HG02798 (cell line): ENCODE measurements around the gene FGF6.

Experiments
- ATAC-seq: cut with Tn5 transposase; IDR thresholded peaks from one replicate; pipeline ENCODE4 v1.9.1; 2021; ENCODE audit warnings: mild to moderate bottlenecking; ENCODE audit not compliant: unreplicated experiment, poor library complexity

Gene FGF6

GRCh38 chr12:4448371-4448940, 2.8 kb upstream of the FGF6 start:
- ATAC-seq = no peak

GRCh38 chr12:4447151-4447550, 1.5 kb upstream of the FGF6 start:
- no peak for ATAC-seq

GRCh38 chr12:4446335-4446734, 720 bp upstream of the FGF6 start:
- ATAC-seq = no peak

- no peak for ATAC-seq
These were observed 1.6 kb downstream of the FGF6 start for GRCh38 chr12:4444031-4444430.

GRCh38 chr12:4443616-4444015, 2.0 kb downstream of the FGF6 start:
- no peak for ATAC-seq

GRCh38 chr12:4441355-4442335, 4.0 kb downstream of the FGF6 start:
- ATAC-seq = no peak

- no peak for ATAC-seq
These were observed 5.3 kb downstream of the FGF6 start for GRCh38 chr12:4440187-4440941.

- ATAC-seq = no peak
These were observed 5.9 kb downstream of the FGF6 start for GRCh38 chr12:4439736-4440135.

- ATAC-seq = no peak
These were observed 6.6 kb downstream of the FGF6 start for GRCh38 chr12:4438834-4439596.

- no peak for ATAC-seq
These were observed 10.1 kb downstream of the FGF6 start for GRCh38 chr12:4435537-4435936.

- ATAC-seq = no peak
These were observed 10.7 kb downstream of the FGF6 start for GRCh38 chr12:4434706-4435425.

- ATAC-seq = no peak
These were observed 11.3 kb downstream of the FGF6 start for GRCh38 chr12:4434301-4434700.

GRCh38 chr12:4433745-4434058, 11.9 kb downstream of the FGF6 start:
- ATAC-seq = no peak

GRCh38 chr12:4432878-4433744, 12.5 kb downstream of the FGF6 start:
- no peak for ATAC-seq

GRCh38 chr12:4431866-4432265, 13.7 kb downstream of the FGF6 start:
- no peak for ATAC-seq

GRCh38 chr12:4431436-4431835, 14.2 kb downstream of the FGF6 start:
- ATAC-seq = no peak

GRCh38 chr12:4424422-4424821, 21.2 kb downstream of the FGF6 start:
- no peak for ATAC-seq

- no peak for ATAC-seq
These were observed 22.0 kb downstream of the FGF6 start for GRCh38 chr12:4423528-4424195.
